ENCODE results near the gene PHF12.

PHF12 gene

DNA sequence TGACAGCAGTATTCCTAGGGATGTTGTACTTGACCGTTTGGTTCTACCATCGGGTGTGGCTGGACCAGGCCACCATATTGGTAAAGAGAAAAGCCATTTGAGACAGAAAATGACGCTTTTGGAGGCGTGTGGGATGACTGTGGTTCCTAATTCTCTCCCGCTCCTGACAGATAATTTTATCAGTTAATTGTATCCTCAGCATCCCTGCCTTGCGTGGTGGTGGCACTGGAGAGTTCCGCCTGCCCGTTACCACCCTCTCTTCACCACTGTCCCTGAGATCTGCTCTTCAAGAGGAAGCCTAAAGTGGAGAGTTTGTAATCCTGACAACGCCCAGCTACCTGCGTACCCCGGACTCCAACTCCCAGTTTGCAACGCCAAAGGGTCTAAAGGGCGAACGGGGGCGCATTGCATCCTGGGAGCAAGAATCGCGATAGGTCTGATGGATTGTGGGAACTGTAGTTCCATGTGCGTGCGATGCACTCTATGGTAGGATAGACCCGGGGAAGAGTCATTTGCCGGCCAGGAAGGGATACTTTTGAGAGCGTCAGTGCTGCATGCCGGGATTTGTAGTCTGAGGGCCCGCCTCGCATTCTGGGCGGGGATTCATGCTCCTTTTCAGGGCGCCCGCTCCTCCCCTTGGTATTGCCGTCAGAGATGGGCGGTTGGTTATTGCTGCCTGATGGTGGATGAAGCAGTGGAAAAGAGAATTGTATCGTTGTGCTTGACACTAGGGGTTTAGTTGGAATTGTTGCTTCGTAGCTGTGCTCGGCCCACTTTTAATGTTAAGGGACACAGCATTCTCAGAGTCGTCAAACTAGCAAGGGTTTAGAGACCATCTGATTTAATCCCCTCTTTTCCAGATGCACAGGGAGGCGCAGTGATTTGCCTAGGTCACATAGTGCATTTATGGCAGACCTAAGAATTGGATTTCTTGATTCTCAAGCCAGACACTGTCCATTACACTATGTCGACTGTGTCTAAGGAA lies 965 bp upstream of the PHF12 start:
- Histone ChIP-seq H3K9me3 (ENCODE audit: control insufficient read depth, insufficient read depth, low read depth, low read length) (no peaks in the 10 kb centered on the region), H3K27me3 (ENCODE audit: control insufficient read depth, insufficient read depth, low read length) (no peaks in the 10 kb centered on the region), H3K4me1 (ENCODE audit: control insufficient read depth, insufficient read depth, low read length) (peaks cover 23% of the 10 kb centered on the region), H3K36me3 (ENCODE audit: control insufficient read depth, insufficient read depth, low read length) (0 out of 2 replicates have a peak, but pooled peaks cover 2% of the 10 kb centered on the region), H3K9ac (ENCODE audit: low read length) (peak overlapping the region; percentile 60), H3K4me3 (ENCODE audit: low read depth, low read length) (peak overlapping the region; percentile 74), H3K27ac (ENCODE audit: low read depth, low read length) (peak overlapping the region; percentile 59)

DNA sequence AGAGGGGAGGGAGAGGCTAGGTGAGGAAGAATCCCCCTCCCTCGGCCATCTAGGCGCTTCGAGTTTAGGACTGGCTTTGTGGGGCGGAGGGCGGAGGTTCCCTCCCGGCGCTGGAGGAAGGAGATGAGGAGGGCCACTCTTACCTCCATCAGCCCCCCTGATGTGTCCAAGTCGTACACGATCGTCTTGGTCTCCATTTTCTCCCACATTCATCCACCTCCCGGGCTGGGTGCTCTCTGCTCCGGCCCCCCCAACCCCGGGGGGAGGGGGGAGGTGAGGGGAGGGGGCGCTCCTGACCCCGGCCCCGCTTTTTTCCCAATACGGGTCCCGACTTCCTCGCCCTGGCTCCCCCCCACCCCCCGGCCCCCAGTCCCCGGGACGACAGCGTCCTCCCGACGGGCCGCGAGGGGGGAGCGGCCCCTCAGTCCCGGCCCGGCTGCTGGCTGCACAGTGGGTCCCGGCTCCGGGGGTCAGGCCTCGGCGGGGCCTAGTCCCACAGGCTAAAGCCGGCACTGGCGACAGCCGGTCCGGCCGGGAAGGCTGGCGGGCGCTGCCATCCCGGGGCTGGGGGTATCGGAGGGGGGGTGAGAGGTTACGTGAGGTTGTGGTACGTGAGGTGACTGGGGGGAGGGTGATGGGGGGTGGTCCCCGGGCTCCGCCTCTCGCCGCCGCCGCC lies 428 bp downstream of the PHF12 start:
- peaks cover 7% of the 10 kb centered on the region; the same call in 1 of the 2 replicates for H3K36me3 ChIP-seq (ENCODE audit: control insufficient read depth, insufficient read depth, low read length)
- H3K27me3 ChIP-seq (ENCODE audit: control insufficient read depth, insufficient read depth, low read length): no peaks in the 10 kb centered on the region
- no peaks in the 10 kb centered on the region for H3K9me3 ChIP-seq (ENCODE audit: control insufficient read depth, insufficient read depth, low read depth, low read length)
- peaks cover 17% of the 10 kb centered on the region for H3K4me1 ChIP-seq (ENCODE audit: control insufficient read depth, insufficient read depth, low read length)
- peak overlapping the region; percentile 73 for H3K27ac ChIP-seq (ENCODE audit: low read depth, low read length)
- H3K9ac ChIP-seq (ENCODE audit: low read length): peak overlapping the region; percentile 88
- peak overlapping the region; percentile 74 for H3K4me3 ChIP-seq (ENCODE audit: low read depth, low read length)

DNA sequence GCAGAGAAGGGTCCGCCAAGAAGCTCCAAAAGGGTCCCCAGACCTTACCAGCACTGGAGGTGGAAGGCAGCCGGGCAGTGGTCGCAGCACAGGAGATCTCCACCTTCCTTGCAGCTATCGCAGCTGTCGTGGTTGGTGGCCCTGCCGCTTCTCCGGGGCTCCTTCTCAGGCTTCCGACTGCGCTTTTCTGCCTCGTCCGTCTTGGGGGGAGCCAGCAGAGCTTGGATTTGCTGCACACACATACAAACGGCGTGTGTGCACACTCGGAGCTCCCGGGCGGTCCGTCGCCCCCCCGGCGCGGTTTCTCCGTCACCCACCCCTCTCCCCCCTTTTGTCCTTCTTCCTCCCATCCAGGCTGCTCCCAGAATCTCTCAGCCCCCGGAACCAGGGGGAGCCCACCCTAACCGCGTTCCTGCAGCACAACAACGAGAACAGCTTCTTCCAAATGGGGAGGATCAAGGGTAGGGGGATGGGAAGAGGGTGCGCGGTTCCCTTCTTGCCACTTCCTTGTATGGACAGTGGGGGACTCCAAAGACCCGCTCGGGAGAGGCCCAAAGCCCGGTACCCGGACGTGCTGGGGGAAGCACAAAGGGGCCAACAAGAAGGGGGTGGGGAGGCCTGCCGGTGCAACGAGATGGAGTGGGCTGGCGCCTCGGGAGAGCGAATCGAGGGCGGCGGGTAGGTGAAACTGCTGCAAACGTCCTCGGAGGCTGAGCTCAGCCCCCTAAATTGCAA lies 1.1 kb downstream of the PHF12 start:
- peak overlapping the region; percentile 88 for H3K9ac ChIP-seq (ENCODE audit: low read length)

DNA sequence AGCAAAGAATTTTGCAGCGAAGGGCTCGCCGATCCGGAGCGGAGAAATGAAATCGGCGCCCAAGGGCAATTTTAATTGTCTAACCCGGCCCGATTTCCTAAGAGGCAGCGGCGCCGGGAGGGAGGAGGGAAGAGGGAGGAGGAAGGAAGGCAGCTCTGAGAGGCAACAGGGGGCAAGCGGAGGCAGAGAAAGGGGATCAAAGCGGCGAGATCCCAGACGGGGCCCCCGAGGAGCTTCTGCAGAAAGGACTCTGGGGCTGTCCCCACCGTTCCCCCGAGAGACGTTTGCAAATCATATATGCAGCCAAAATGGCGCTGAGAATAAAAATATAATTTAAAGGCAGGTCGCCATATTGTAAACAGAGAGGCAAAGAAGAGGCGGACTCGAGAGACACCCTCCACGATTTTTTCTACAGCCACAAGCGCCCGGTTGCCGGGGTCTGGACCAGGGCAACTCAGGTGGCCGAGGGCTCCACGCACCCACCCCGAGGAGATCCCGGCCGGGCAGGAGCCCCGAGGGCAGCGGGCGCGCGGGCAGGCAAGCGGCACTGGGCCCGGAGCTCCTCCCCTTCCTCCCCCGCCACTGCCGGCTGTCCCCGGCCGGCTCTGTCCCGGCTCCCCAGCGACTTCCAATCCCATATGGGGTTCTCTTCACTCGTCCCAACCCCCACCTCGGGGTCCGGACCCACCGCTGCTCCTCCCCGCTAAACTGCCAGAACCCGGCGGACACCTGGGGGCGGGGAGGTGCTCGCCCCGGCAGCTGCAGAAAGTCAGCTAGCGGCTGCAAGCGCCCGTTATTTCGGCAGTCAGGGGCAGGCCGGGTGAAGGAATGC lies 1.9 kb downstream of the PHF12 start:
- Histone ChIP-seq H3K27ac (ENCODE audit: low read depth, low read length) (peak overlapping the region; percentile 73), H3K9me3 (ENCODE audit: control insufficient read depth, insufficient read depth, low read depth, low read length) (no peaks in the 10 kb centered on the region), H3K4me1 (ENCODE audit: control insufficient read depth, insufficient read depth, low read length) (peaks cover 17% of the 10 kb centered on the region), H3K4me3 (ENCODE audit: low read depth, low read length) (peak overlapping the region; percentile 74), H3K9ac (ENCODE audit: low read length) (peak overlapping the region; percentile 88), H3K36me3 (ENCODE audit: control insufficient read depth, insufficient read depth, low read length) (peaks cover 12% of the 10 kb centered on the region), H3K27me3 (ENCODE audit: control insufficient read depth, insufficient read depth, low read length) (no peaks in the 10 kb centered on the region)

More for the DNA sequence above, 1.1 kb downstream of the PHF12 start:
- H3K27me3 ChIP-seq (ENCODE audit: control insufficient read depth, insufficient read depth, low read length): no peaks in the 10 kb centered on the region
- peak overlapping the region; percentile 73 for H3K27ac ChIP-seq (ENCODE audit: low read depth, low read length)
- H3K9me3 ChIP-seq (ENCODE audit: control insufficient read depth, insufficient read depth, low read depth, low read length): no peaks in the 10 kb centered on the region
- H3K4me3 ChIP-seq (ENCODE audit: low read depth, low read length): peak overlapping the region; percentile 74
- H3K36me3 ChIP-seq (ENCODE audit: control insufficient read depth, insufficient read depth, low read length): peaks cover 11% of the 10 kb centered on the region
- peaks cover 17% of the 10 kb centered on the region for H3K4me1 ChIP-seq (ENCODE audit: control insufficient read depth, insufficient read depth, low read length)

DNA sequence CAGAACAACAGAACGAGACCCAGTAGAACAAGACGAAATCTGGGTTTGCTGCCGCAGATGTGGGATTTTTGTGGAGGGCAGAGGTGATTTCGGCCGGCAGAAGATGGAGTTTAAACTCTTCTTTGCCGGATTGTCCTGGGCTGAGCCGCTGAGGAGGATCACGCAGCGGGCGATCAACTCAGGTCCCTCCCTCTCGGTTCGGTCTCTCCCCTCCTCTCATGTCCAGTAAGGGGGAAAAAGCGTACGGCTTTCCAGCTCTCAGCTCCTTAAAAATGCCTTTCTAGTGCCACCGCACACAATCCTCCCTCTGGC lies 2.5 kb downstream of the PHF12 start:
- no peaks in the 10 kb centered on the region for H3K27me3 ChIP-seq (ENCODE audit: control insufficient read depth, insufficient read depth, low read length)
- H3K36me3 ChIP-seq (ENCODE audit: control insufficient read depth, insufficient read depth, low read length): peaks cover 17% of the 10 kb centered on the region
- peaks cover 17% of the 10 kb centered on the region for H3K4me1 ChIP-seq (ENCODE audit: control insufficient read depth, insufficient read depth, low read length)
- no peaks in the 10 kb centered on the region for H3K9me3 ChIP-seq (ENCODE audit: control insufficient read depth, insufficient read depth, low read depth, low read length)
- peak overlapping the region; percentile 74 for H3K4me3 ChIP-seq (ENCODE audit: low read depth, low read length)
- H3K9ac ChIP-seq (ENCODE audit: low read length): peak overlapping the region; percentile 88
- peak overlapping the region; percentile 73 for H3K27ac ChIP-seq (ENCODE audit: low read depth, low read length)

DNA sequence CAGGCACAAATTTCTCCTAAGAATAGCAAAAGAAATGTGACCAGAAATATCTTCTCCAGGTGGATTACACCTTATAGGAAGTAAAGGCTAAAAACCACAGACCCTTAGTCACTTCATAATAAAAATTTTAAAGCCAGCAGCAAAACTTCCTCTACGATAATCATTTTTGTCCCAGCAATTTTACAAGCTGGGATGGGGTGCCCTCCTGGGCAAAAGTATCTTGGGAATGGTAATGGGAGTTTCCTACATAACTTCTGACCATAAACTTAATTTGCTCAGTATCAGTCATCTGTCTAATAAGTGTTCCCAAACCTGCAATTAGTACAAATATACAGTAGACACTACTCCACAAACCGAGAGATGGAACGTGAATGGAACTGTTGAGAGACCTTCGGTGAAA lies 3.0 kb downstream of the PHF12 start:
- Histone ChIP-seq H3K4me1 (ENCODE audit: control insufficient read depth, insufficient read depth, low read length) (peaks cover 17% of the 10 kb centered on the region), H3K9ac (ENCODE audit: low read length) (peak overlapping the region; percentile 88)

DNA sequence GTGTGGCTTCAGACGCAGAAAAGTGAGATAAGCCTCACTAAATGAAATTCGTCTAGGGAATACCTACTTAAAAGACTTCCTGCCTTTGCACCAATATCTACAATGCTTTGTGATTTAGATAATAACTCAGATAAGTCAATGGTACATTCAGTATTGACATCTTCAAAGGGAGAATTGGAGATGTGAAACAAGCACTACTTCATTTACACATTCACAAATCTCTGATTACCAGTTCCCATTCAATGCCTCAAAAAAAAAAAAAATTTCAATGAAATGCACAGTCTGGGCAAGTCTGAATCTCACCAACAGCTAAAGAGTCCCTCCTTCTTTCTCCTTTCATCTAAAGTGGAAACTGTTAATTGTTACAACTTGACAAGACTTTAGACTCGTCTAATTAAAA lies 3.7 kb downstream of the PHF12 start:
- Histone ChIP-seq H3K36me3 (ENCODE audit: control insufficient read depth, insufficient read depth, low read length) (peaks cover 28% of the 10 kb centered on the region), H3K4me3 (ENCODE audit: low read depth, low read length) (0 out of 2 replicates have a peak overlapping the region, but pooled peaks have one; percentile 10), H3K27ac (ENCODE audit: low read depth, low read length) (no peak overlapping the region), H3K9ac (ENCODE audit: low read length) (no peak overlapping the region), H3K9me3 (ENCODE audit: control insufficient read depth, insufficient read depth, low read depth, low read length) (no peaks in the 10 kb centered on the region), H3K27me3 (ENCODE audit: control insufficient read depth, insufficient read depth, low read length) (no peaks in the 10 kb centered on the region), H3K4me1 (ENCODE audit: control insufficient read depth, insufficient read depth, low read length) (peaks cover 13% of the 10 kb centered on the region)

More for the DNA sequence above, 3.0 kb downstream of the PHF12 start:
- Histone ChIP-seq H3K27me3 (ENCODE audit: control insufficient read depth, insufficient read depth, low read length) (no peaks in the 10 kb centered on the region), H3K27ac (ENCODE audit: low read depth, low read length) (peak overlapping the region; percentile 73; the same call in 1 of the 2 replicates), H3K9me3 (ENCODE audit: control insufficient read depth, insufficient read depth, low read depth, low read length) (no peaks in the 10 kb centered on the region), H3K36me3 (ENCODE audit: control insufficient read depth, insufficient read depth, low read length) (peaks cover 22% of the 10 kb centered on the region), H3K4me3 (ENCODE audit: low read depth, low read length) (peak overlapping the region; percentile 74)

DNA sequence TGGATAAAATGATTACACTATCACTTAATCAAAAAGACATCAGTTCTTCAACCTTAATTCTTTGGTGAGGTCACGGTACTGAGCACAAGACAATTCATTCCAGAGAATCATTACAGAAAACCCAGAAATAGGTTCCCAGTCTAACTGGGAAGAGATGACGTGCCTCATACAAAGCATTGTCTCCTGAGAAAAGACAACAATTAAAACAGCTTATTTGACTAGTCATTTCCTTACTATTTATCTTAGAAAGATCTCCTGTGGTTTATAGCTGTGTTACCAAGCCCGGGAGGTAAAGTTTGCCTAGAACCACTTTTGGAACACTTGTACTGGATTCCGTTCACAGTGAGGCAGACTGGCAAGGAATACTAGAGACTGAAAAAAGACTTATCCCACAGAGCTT lies 5.1 kb downstream of the PHF12 start:
- H3K9me3 ChIP-seq (ENCODE audit: control insufficient read depth, insufficient read depth, low read depth, low read length): no peaks in the 10 kb centered on the region
- H3K36me3 ChIP-seq (ENCODE audit: control insufficient read depth, insufficient read depth, low read length): peaks cover 33% of the 10 kb centered on the region
- no peak overlapping the region for H3K4me3 ChIP-seq (ENCODE audit: low read depth, low read length)
- H3K4me1 ChIP-seq (ENCODE audit: control insufficient read depth, insufficient read depth, low read length): peaks cover 12% of the 10 kb centered on the region
- no peak overlapping the region for H3K9ac ChIP-seq (ENCODE audit: low read length)
- H3K27me3 ChIP-seq (ENCODE audit: control insufficient read depth, insufficient read depth, low read length): no peaks in the 10 kb centered on the region
- H3K27ac ChIP-seq (ENCODE audit: low read depth, low read length): no peak overlapping the region

DNA sequence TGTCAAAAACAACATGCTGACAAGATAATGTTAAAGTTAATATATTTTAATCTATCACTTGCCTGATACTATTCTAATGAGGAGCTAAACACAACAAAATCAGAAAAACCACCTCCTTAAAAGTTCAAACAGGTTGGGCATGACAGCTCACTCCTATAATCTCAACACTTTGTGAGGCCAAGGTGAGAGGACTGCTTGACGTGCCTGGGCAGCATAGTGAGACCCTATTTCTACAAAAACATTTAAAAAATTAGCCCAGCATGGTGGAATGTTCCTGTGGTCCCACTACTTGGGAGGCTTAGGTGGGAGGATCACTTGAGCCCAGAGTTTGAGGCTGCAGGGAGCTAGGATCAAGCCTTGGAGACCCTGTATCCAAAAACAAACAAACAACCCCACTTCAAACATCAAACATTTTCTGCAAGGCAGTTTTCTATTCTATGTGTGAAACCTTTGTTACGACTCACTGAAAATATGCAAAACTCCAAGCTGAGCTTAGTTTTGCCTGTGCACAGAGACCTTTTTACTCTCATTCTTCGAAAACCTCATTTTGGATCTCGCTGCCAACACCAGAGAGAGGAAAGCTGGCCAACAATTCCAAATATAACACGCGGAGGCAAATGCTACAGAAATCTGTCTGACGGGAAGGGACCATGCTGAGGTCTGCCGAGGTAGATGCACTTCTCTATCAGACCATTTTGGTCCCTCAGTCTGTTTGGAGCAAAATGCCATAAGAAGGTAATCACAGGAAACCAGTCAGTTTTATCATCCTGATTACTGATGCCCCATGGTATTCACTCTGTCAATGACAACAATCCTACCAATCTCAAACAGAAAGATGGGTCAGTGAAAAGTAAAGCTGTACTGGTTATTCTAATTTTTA lies 6.2 kb downstream of the PHF12 start:
- Histone ChIP-seq H3K4me1 (ENCODE audit: control insufficient read depth, insufficient read depth, low read length) (peaks cover 19% of the 10 kb centered on the region), H3K27ac (ENCODE audit: low read depth, low read length) (no peak overlapping the region), H3K4me3 (ENCODE audit: low read depth, low read length) (no peak overlapping the region), H3K9ac (ENCODE audit: low read length) (no peak overlapping the region), H3K9me3 (ENCODE audit: control insufficient read depth, insufficient read depth, low read depth, low read length) (no peaks in the 10 kb centered on the region), H3K27me3 (ENCODE audit: control insufficient read depth, insufficient read depth, low read length) (no peaks in the 10 kb centered on the region), H3K36me3 (ENCODE audit: control insufficient read depth, insufficient read depth, low read length) (peaks cover 37% of the 10 kb centered on the region)

Data from HUES6 (cell line).